DND-41 (cell line): ENCODE measurements around the gene ABHD15.

ENCODE experiments used
- CTCF ChIP-seq: IDR thresholded peaks from 2 replicates; pipeline ENCODE4 v1.5.1; 2012; ENCODE audit warnings: borderline replicate concordance, low read length, moderate library complexity, mild to moderate bottlenecking; ENCODE audit not compliant: poor library complexity, severe bottlenecking; ENCODE audit errors: extremely low read depth
- EZH2 ChIP-seq: IDR thresholded peaks from 3 replicates; pipeline ENCODE4 v1.6.1; 2012; ENCODE audit warnings: borderline replicate concordance, low read depth, mild to moderate bottlenecking, moderate library complexity, low read length, inconsistent platforms; ENCODE audit not compliant: severe bottlenecking

- TF ChIP-seq CTCF (peak; percentile 99), EZH2 (no peak)
Observed at GRCh38 chr17:29591737-29592608, 25.1 kb upstream of the ABHD15 start.
